Measurements from ENCODE around the gene ERF.

DNA sequence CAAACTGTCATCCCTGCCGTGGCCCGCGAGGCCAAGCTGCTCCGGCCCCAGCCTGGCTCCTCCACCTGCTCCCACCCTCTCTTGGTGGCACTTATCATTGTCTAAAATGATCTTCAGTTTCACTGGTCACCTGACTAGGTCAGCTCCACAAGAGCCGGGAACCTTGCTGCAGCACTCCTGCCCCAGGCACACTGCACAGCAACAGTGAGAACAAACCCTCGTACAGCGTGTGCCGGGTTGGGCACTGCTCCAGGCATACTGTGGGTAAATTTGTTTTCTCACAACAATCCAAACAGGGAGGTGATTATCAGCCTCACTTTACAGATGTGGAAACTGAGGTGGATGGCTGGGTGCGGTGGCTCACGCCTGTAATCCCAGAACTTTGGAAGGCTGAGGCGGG lies 46.3 kb downstream of the ERF start:
- TF ChIP-seq POLR2A (IDR thresholded peaks at IDR 0.05; ENCODE audit: low read length), result no peak
- no peak for TF ChIP-seq GATA1 (IDR thresholded peaks at IDR 0.05; ENCODE audit: low read depth, low read length)

Measured in erythroblast (primary cell).